Spleen (tissue), 11 donors: ENCODE data around the gene KIF23. TPM values are rescaled to one million over a fixed set of nuclear protein-coding genes. Genes with fewer than 3 reads are reported as not detected.

Source experiments
- DNase-seq: peaks from one replicate; pipeline ENCODE4 v3.0.0-alpha.2; 2020
- H3K27ac ChIP-seq, 8 donors: fragments of 200-600 bp; sonication (generic) in 7 of 8; 1 replicate in 4 of 8; 2 replicates in 4 of 8; pipeline versions ENCODE4 v1.5.0 to v1.8.0; 2016 to 2021; ENCODE audit warnings: inconsistent platforms in 4 of 8, mild to moderate bottlenecking in 4 of 8, moderate library complexity in 1 of 8
- H3K27me3 ChIP-seq, 7 donors: fragments of 200-600 bp; sonication (generic) in 6 of 7; replicated peaks in 1 of 7; 1 replicate in 4 of 7; 2 replicates in 3 of 7; pipeline versions ENCODE4 v1.5.0 to v1.8.0; 2016 to 2021; ENCODE audit warnings: inconsistent platforms in 3 of 7, mild to moderate bottlenecking in 1 of 7
- H3K36me3 ChIP-seq, 6 donors: fragments of 200-600 bp; sonication (generic) in 5 of 6; 1 replicate in 4 of 6; 2 replicates in 2 of 6; pipeline versions ENCODE4 v1.5.0 to v1.8.0; 2016 to 2021; ENCODE audit warnings: inconsistent platforms in 2 of 6
- H3K4me1 ChIP-seq, 6 donors: fragments of 200-600 bp; sonication (generic) in 5 of 6; 1 replicate in 3 of 6; 2 replicates in 3 of 6; pipeline versions ENCODE4 v1.5.0 to v1.8.0; 2016 to 2021; ENCODE audit warnings: inconsistent platforms in 3 of 6
- H3K4me3 ChIP-seq, 8 donors: fragments of 200-600 bp; sonication (generic) in 7 of 8; 1 replicate in 4 of 8; 2 replicates in 4 of 8; pipeline versions ENCODE4 v1.5.0 to v1.8.0; 2016 to 2021; ENCODE audit warnings: inconsistent platforms in 4 of 8, mild to moderate bottlenecking in 4 of 8, moderate library complexity in 2 of 8
- H3K9me3 ChIP-seq, 8 donors: fragments of 200-600 bp; sonication (generic) in 7 of 8; 1 replicate in 4 of 8; 2 replicates in 4 of 8; pipeline versions ENCODE4 v1.5.0 to v1.8.0; 2016 to 2021; ENCODE audit warnings: inconsistent platforms in 4 of 8
- CTCF ChIP-seq, 11 experiments: fragments of 200-600 bp in 7 of 11; fragments of 450-650 bp in 4 of 11; sonication (generic) in 4 of 11; IDR thresholded peaks in 8 of 11; conservative IDR thresholded peaks in 3 of 11; 1 replicate in 7 of 11; 2 replicates in 4 of 11; pipeline versions ENCODE4 v1.4.0 to v1.8.0; 2016 to 2021; ENCODE audit warnings: antibody characterized with exemption in 11 of 11, inconsistent platforms in 4 of 11, mild to moderate bottlenecking in 1 of 11
- POLR2A ChIP-seq, 3 donors: fragments of 450-650 bp; IDR thresholded peaks; one replicate each; pipeline ENCODE4 v1.5.1; 2017; ENCODE audit warnings: antibody characterized with exemption in 3 of 3, mild to moderate bottlenecking in 1 of 3
- POLR2AphosphoS5 ChIP-seq, 3 donors: sonication (generic); formaldehyde crosslinking; IDR thresholded peaks; one replicate each; pipeline ENCODE4 v1.5.1; 2017; ENCODE audit warnings: antibody characterized with exemption in 3 of 3
- WGBS, 5 donors: extraction: QIAGEN DNeasy Blood & Tissue Kit in 3 of 5; methylation state at CpG; one replicate each; pipeline versions ENCODE4 v1.1.5 to v1.1.7; 2013 to 2018; 5-methylcytosine and 5-hydroxymethylcytosine counted together
- intact Hi-C: fragments of 100-400 bp; cut with DNase I; formaldehyde crosslinking; loops from one replicate; pipeline ENCODE4 v1.15.0; 2023; ENCODE audit warnings: low total_unique reads
- polyA plus RNA-seq, 3 donors: library from polyadenylated mRNA; stranded (reverse); fragments of 200-250 nt; gene quantifications; one replicate each; pipeline ENCODE4 v1.2.1, GENCODE V29; 2013
- total RNA-seq, 7 donors: library from RNA; depleted of rRNA in 3 of 7; stranded (reverse); fragments of >200 nt in 3 of 7; fragmentation: NEBNext Ultra II Directional in 4 of 7; extraction: Animal tissue kit (Norgen Biotek cat#: 25700) in 4 of 7; gene quantifications; one replicate each; pipeline versions ENCODE4 v1.1.0 to v1.2.1, GENCODE V29; 2016 to 2021
- donor health status: healthy with polysubstance abuse.
- donor health status: DM: no; HTN: no; CAD: no; lungs with moderate emphysema.
- donor health status: DM: no; HTN: no; CAD: no.
- donor health status: Bipolar disorder and iron deficiency.
- donor health status: healthy.
- donor health status: DM: no; HTN: no; CAD: no.
- donor health status: DM: yes; HTN: yes; CAD: no.

The KIF23 gene
- total and polyA plus RNA-seq, 10 donors: 0.89 to 9.2 (median 4.5) TPM

GRCh38 chr15:69469467-69470201 is 55.5 kb downstream of the KIF23 start:
- Histone ChIP-seq H3K27me3 (peaks cover 0 to 7% (median 0%) of the 10 kb centered on the region in 7 donors), H3K27ac (peak overlapping the region in 3 of 8 donors; percentile 32 to 71 (median 51)), H3K9me3 (no peaks in the 10 kb centered on the region), H3K36me3 (no peaks in the 10 kb centered on the region), H3K4me3 (no peak overlapping the region), H3K4me1 (peaks cover 4 to 36% (median 17%) of the 10 kb centered on the region in 6 donors)
- no peak for TF ChIP-seq POLR2AphosphoS5 (IDR thresholded peaks at IDR 0.05)
- intact Hi-C loops: loop anchor here (10.0 kb wide), 1 partner anchor 1015 kb away; no protein-coding TSS in a partner anchor
- DNase-seq: no peak
- WGBS, 5 donors: 91 to 97% (median 94%) methylated on average over 8 of the region's 8 CpGs

GRCh38 chr15:69472046-69472445 is 57.9 kb downstream of the KIF23 start:
- intact Hi-C loops: loop anchor here (10.0 kb wide), 1 partner anchor 1013 kb away; no protein-coding TSS in a partner anchor
- TF ChIP-seq POLR2A (IDR thresholded peaks at IDR 0.05) (no peak), POLR2AphosphoS5 (IDR thresholded peaks at IDR 0.05) (no peak), CTCF (IDR thresholded peaks at IDR 0.05 in 8 of 11, conservative IDR thresholded peaks at IDR 0.05 in 3 of 11) (no peak)
- H3K36me3 ChIP-seq: no peaks in the 10 kb centered on the region
- no peaks in the 10 kb centered on the region for H3K9me3 ChIP-seq
- no peak overlapping the region for H3K27ac ChIP-seq
- 81 to 95% (median 83%) methylated on average over 5 of the region's 5 CpGs for WGBS, 5 donors
- no peak overlapping the region for H3K4me3 ChIP-seq
- peaks cover 0 to 30% (median 0%) of the 10 kb centered on the region in 7 donors for H3K27me3 ChIP-seq
- no peak for DNase-seq
- H3K4me1 ChIP-seq: peaks cover 4 to 28% (median 17%) of the 10 kb centered on the region in 6 donors

- H3K36me3 ChIP-seq: no peaks in the 10 kb centered on the region
- H3K4me3 ChIP-seq: no peak overlapping the region
- H3K27ac ChIP-seq: no peak overlapping the region
- intact Hi-C loops: loop anchor here (10.0 kb wide), 1 partner anchor 1012 kb away; no protein-coding TSS in a partner anchor
- no peak for DNase-seq
- peaks cover 4 to 23% (median 16%) of the 10 kb centered on the region in 6 donors for H3K4me1 ChIP-seq
- H3K9me3 ChIP-seq: no peaks in the 10 kb centered on the region
- WGBS, 5 donors: 85 to 88% (median 86%) methylated on average over 6 of the region's 6 CpGs
- TF ChIP-seq POLR2A (IDR thresholded peaks at IDR 0.05) (no peak), CTCF (IDR thresholded peaks at IDR 0.05 in 8 of 11, conservative IDR thresholded peaks at IDR 0.05 in 3 of 11) (no peak), POLR2AphosphoS5 (IDR thresholded peaks at IDR 0.05) (no peak)
- peaks cover 0 to 35% (median 0%) of the 10 kb centered on the region in 7 donors for H3K27me3 ChIP-seq
Measured at GRCh38 chr15:69472562-69472961, 58.4 kb downstream of the KIF23 start.

GRCh38 chr15:69474291-69474690 is 60.1 kb downstream of the KIF23 start:
- Histone ChIP-seq H3K27me3 (peaks cover 0 to 47% (median 0%) of the 10 kb centered on the region in 7 donors), H3K4me1 (peaks cover 0 to 10% (median 1%) of the 10 kb centered on the region in 6 donors), H3K4me3 (no peak overlapping the region), H3K27ac (no peak overlapping the region), H3K9me3 (no peaks in the 10 kb centered on the region), H3K36me3 (no peaks in the 10 kb centered on the region)
- TF ChIP-seq CTCF (IDR thresholded peaks at IDR 0.05 in 8 of 11, conservative IDR thresholded peaks at IDR 0.05 in 3 of 11): no peak
- no peak for TF ChIP-seq POLR2AphosphoS5 (IDR thresholded peaks at IDR 0.05)
- no peak for TF ChIP-seq POLR2A (IDR thresholded peaks at IDR 0.05)
- intact Hi-C loops: loop anchor here (10.0 kb wide), 1 partner anchor 1011 kb away; no protein-coding TSS in a partner anchor
- DNase-seq: no peak
- WGBS, 5 donors: 60 to 76% (median 68%) methylated on average over 5 of the region's 5 CpGs
